Ishikawa (cell line): Measurements from ENCODE around the gene SEMA5A.

Experiments used
- EGR1 ChIP-seq: IDR thresholded peaks from 2 replicates; pipeline ENCODE4 v1.6.1; 2012
- EP300 ChIP-seq: IDR thresholded peaks from 2 replicates; pipeline ENCODE4 v1.6.1; 2012; ENCODE audit warnings: borderline replicate concordance
- USF1 ChIP-seq: IDR thresholded peaks from 2 replicates; pipeline ENCODE4 v1.6.1; 2012
- YY1 ChIP-seq: IDR thresholded peaks from 2 replicates; pipeline ENCODE4 v1.6.1; 2012; ENCODE audit warnings: low read depth
- TF ChIP-seq, protein P1 (sequence below): IDR thresholded peaks from 2 replicates; pipeline ENCODE4 v1.6.1; 2012; ENCODE audit warnings: low read depth, mild to moderate bottlenecking
- TF ChIP-seq, protein P2 (sequence below): IDR thresholded peaks from 2 replicates; pipeline ENCODE4 v1.6.1; 2012

DNA sequence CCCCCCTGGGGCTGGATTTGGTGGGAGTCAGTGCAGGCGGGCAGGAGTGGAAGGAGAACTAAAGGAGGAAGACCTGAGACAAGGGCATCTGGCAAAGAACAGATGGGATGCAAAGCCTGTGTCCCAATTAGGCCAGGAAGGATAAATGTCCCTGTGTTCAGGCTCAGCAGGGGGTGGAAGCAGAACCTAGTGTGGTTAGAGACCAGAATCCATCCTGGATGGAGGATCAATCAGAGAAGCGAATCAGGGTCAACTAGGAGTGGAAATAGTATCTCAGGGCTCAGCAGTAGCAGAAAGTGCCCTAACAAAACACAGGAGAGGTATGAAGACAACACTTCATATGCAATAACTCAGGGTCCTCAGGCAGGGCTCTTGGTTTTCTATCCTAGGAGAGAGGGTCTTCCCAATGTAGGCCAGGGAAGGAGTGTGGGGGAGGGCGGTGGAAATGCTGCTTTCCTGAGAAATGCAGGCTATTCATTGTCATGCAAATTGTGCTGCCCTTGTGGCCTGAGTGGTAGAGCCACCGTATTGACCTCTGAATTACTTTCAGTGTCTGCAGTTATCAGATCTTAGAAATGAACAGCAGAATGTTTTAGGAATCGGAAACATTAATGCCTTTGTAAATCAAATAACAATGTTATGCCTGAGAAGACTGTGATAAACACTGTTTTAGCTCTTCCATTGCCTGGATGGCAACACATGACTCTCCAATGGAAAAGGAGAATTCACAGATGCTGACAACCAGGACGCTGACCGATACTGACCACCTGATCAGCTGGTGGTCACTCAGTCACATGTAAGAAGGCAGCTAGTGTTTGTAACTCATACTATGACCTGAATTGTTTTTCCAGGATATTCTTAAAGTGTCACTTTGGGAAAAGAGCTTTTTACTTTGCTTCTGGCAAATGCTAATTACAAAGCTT, 323.6 kb downstream of the SEMA5A start:
- TF ChIP-seq, protein P1, sequence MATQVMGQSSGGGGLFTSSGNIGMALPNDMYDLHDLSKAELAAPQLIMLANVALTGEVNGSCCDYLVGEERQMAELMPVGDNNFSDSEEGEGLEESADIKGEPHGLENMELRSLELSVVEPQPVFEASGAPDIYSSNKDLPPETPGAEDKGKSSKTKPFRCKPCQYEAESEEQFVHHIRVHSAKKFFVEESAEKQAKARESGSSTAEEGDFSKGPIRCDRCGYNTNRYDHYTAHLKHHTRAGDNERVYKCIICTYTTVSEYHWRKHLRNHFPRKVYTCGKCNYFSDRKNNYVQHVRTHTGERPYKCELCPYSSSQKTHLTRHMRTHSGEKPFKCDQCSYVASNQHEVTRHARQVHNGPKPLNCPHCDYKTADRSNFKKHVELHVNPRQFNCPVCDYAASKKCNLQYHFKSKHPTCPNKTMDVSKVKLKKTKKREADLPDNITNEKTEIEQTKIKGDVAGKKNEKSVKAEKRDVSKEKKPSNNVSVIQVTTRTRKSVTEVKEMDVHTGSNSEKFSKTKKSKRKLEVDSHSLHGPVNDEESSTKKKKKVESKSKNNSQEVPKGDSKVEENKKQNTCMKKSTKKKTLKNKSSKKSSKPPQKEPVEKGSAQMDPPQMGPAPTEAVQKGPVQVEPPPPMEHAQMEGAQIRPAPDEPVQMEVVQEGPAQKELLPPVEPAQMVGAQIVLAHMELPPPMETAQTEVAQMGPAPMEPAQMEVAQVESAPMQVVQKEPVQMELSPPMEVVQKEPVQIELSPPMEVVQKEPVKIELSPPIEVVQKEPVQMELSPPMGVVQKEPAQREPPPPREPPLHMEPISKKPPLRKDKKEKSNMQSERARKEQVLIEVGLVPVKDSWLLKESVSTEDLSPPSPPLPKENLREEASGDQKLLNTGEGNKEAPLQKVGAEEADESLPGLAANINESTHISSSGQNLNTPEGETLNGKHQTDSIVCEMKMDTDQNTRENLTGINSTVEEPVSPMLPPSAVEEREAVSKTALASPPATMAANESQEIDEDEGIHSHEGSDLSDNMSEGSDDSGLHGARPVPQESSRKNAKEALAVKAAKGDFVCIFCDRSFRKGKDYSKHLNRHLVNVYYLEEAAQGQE: no peak
- TF ChIP-seq, protein P2, sequence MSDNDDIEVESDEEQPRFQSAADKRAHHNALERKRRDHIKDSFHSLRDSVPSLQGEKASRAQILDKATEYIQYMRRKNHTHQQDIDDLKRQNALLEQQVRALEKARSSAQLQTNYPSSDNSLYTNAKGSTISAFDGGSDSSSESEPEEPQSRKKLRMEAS: no peak
- TF ChIP-seq EP300 (no peak), EGR1 (no peak), USF1 (no peak), YY1 (no peak)
